Dendritic cell treated with granulocyte-macrophage colony-stimulating factor and Interleukin-4, amounts not matched to agents 40 ng/mL and 50 ng/mL, for 4 days (primary cell): ENCODE measurements around the gene ACVRL1.

Experiments
- H3K27ac Mint-ChIP-seq: one replicate; pipeline ENCODE4 v1.8.0; 2022; ENCODE audit warnings: mild to moderate bottlenecking, mixed read lengths
- H3K27me3 Mint-ChIP-seq: one replicate; pipeline ENCODE4 v1.8.0; 2022; ENCODE audit warnings: mild to moderate bottlenecking, mixed read lengths
- H3K36me3 Mint-ChIP-seq: one replicate; pipeline ENCODE4 v1.8.0; 2022; ENCODE audit warnings: low read depth, mixed read lengths
- H3K4me1 Mint-ChIP-seq: one replicate; pipeline ENCODE4 v1.8.0; 2022; ENCODE audit warnings: low read depth, mixed read lengths
- H3K4me3 Mint-ChIP-seq: one replicate; pipeline ENCODE4 v1.8.0; 2022; ENCODE audit warnings: mild to moderate bottlenecking, moderate library complexity, mixed read lengths
- H3K9me3 Mint-ChIP-seq: one replicate; pipeline ENCODE4 v1.8.0; 2022; ENCODE audit warnings: mixed read lengths
- intact Hi-C: fragments of 100-400 bp; cut with micrococcal nuclease; formaldehyde crosslinking; loops from one replicate; pipeline ENCODE4 v1.15.0; 2022

The ACVRL1 gene

DNA sequence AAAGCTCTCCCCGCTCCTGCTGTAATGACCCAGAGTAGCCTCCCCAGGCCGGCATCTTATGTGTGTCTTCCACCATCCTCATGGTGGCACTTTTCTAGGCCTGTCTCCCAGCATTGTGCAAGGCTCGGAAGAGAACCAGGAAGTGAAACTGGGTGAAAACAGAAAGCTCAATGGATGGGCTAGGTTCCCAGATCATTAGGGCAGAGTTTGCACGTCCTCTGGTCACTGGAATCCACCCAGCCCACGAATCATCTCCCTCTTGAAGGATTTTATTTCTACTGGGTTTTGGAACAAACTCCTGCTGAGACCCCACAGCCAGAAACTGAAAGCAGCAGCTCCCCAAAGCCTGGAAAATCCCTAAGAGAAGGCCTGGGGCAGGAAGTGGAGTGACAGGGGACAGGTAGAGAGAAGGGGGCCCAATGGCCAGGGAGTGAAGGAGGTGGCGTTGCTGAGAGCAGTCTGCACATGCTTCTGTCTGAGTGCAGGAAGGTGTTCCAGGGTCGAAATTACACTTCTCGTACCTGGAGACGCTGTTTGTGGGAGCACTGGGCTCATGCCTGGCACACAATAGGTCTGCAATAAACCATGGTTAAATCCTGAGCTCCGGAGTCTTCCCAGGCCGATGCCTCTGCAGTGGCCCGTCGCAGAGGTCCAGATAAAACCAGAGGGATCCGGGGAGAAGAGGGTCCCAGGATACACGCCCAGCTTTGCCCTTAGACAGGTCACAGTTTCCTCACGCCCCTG lies 15.6 kb downstream of the ACVRL1 start:
- Mint-ChIP-seq H3K9me3 (no peaks in the 10 kb centered on the region), H3K4me1 (peaks cover 48% of the 10 kb centered on the region), H3K4me3 (peak overlapping the region; percentile 14), H3K27ac (peak overlapping the region; percentile 71), H3K36me3 (peaks cover 6% of the 10 kb centered on the region), H3K27me3 (peaks cover 22% of the 10 kb centered on the region)
- intact Hi-C loops: loop anchor here (1.0 to 10.0 kb wide), 4 partner anchors 11 to 52 kb away; no protein-coding TSS in a partner anchor

DNA sequence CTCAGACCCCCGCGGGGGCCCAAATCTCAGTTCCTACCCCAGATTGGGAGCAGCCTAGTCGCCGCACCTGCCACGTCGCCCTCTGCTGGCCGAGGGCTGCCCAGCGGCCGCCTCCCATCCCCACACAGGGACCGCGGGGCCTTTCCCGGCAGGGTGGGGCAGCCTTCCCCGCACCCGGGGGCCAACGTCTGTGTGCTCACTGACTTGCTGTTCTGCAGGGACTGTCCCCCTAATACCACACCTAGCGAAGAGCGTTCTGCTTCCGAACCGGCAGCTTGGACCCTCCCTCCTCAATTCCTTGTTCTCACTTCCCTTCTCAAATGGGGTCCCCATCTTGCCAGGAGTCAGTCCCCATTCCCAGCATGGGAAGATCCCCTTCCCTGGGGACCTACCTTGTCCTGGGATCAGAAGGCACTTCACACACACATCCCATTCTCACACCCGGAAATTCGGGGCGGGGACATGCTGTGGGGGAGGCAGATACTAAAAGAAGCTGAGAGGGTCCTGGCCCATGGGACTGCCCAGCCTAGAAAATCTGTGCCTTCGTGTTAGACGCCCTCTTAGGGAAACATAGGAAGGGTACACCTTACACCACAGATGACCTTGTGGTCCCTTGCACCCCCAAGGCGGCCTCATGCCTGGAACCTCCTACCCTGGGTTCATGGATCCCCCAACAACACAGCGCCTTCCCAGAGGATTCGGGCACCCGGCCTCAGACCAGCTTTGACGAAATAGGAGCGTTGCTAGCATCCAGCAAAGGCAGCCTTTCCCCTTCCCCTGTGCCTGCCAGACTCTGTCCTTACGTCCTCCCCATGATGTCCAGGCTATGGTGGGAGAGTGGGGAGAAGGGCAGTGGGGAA lies 16.4 kb downstream of the ACVRL1 start:
- peak overlapping the region; percentile 71 for H3K27ac Mint-ChIP-seq
- peaks cover 48% of the 10 kb centered on the region for H3K4me1 Mint-ChIP-seq
- H3K9me3 Mint-ChIP-seq: no peaks in the 10 kb centered on the region
- peaks cover 6% of the 10 kb centered on the region for H3K36me3 Mint-ChIP-seq
- H3K4me3 Mint-ChIP-seq: peak overlapping the region; percentile 14
- intact Hi-C loops: loop anchor here (2.0 to 10.0 kb wide), 3 partner anchors 19 to 51 kb away; no protein-coding TSS in a partner anchor
- H3K27me3 Mint-ChIP-seq: peaks cover 22% of the 10 kb centered on the region

- intact Hi-C loops: loop anchor here (10.0 kb wide), 1 partner anchor 50 kb away; no protein-coding TSS in a partner anchor
- H3K4me3 Mint-ChIP-seq: no peak overlapping the region
- peaks cover 20% of the 10 kb centered on the region for H3K27me3 Mint-ChIP-seq
- H3K27ac Mint-ChIP-seq: no peak overlapping the region
- peaks cover 6% of the 10 kb centered on the region for H3K36me3 Mint-ChIP-seq
- H3K4me1 Mint-ChIP-seq: peaks cover 48% of the 10 kb centered on the region
- H3K9me3 Mint-ChIP-seq: no peaks in the 10 kb centered on the region
Measured at GRCh38 chr12:51924551-51925319, 17.4 kb downstream of the ACVRL1 start.

- Mint-ChIP-seq H3K9me3 (no peaks in the 10 kb centered on the region), H3K4me1 (peaks cover 48% of the 10 kb centered on the region), H3K4me3 (no peak overlapping the region), H3K36me3 (peaks cover 2% of the 10 kb centered on the region), H3K27me3 (peaks cover 19% of the 10 kb centered on the region), H3K27ac (peak overlapping the region; percentile 6)
- intact Hi-C loops: loop anchor here (10.0 kb wide), 1 partner anchor 49 kb away; no protein-coding TSS in a partner anchor
Measured at GRCh38 chr12:51925346-51926063, 18.2 kb downstream of the ACVRL1 start.

DNA sequence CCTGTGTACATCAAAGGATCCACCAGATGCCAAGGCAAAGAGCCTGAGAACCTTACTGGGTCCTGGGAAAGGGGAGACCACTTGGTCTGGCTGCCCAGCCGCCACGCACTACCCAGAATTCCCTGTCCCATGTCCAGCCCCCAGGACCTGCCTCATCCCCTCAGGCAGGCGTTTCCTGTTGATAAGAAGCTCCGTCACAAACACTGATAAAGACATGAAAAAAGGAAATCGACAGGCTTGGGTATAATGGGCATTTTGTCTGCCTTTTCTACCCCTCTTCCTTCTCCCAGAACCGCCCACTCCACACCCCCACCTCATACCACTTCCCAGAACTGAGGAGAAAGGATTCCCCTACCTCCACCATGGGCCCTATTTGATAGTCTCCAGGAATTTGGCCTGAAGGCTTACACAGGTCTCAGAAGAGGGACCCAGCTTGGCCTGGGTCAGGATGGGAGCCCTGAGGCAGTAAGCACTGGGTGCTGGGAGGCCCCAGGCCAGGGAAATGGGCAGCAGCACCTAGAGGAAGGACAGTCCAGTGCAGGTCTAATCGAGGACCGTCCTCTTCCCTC lies 18.8 kb downstream of the ACVRL1 start:
- H3K9me3 Mint-ChIP-seq: no peaks in the 10 kb centered on the region
- peaks cover 19% of the 10 kb centered on the region for H3K27me3 Mint-ChIP-seq
- H3K4me3 Mint-ChIP-seq: no peak overlapping the region
- H3K27ac Mint-ChIP-seq: peak overlapping the region; percentile 6
- intact Hi-C loops: loop anchor here (10.0 kb wide), 1 partner anchor 49 kb away; no protein-coding TSS in a partner anchor
- H3K36me3 Mint-ChIP-seq: no peaks in the 10 kb centered on the region
- peaks cover 47% of the 10 kb centered on the region for H3K4me1 Mint-ChIP-seq

GRCh38 chr12:51926718-51927117 lies 19.4 kb downstream of the ACVRL1 start:
- Mint-ChIP-seq H3K9me3 (no peaks in the 10 kb centered on the region), H3K4me3 (no peak overlapping the region), H3K27ac (no peak overlapping the region), H3K27me3 (peaks cover 17% of the 10 kb centered on the region), H3K36me3 (no peaks in the 10 kb centered on the region), H3K4me1 (peaks cover 43% of the 10 kb centered on the region)
- intact Hi-C loops: loop anchor here (10.0 kb wide), 1 partner anchor 48 kb away; no protein-coding TSS in a partner anchor

- intact Hi-C loops: no loop called here
- Mint-ChIP-seq H3K4me3 (no peak overlapping the region), H3K4me1 (peaks cover 14% of the 10 kb centered on the region), H3K36me3 (no peaks in the 10 kb centered on the region), H3K27me3 (peaks cover 10% of the 10 kb centered on the region), H3K27ac (no peak overlapping the region), H3K9me3 (no peaks in the 10 kb centered on the region)
Measured at GRCh38 chr12:51932218-51933076, 25.1 kb downstream of the ACVRL1 start.

DNA sequence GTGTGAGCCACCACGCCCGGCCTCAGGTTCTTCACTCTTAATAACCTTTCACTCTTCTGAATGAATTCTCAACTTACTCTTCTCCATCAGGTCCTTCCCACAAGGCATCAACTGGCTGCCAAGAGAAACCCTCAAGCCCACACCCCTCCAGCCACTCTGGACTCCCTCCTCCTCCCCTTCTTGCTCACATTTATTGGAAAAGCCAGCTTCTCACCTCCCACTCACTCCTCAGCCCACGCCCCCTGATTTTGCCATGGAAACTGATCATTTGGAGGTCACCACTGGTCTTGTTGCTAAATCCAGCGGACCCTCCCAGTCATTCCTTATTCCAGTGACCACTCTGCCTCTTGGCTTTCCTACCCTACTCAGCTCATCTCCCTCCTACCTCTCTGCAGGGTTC lies 26.8 kb downstream of the ACVRL1 start:
- Mint-ChIP-seq H3K27ac (no peak overlapping the region), H3K9me3 (no peaks in the 10 kb centered on the region), H3K36me3 (no peaks in the 10 kb centered on the region), H3K4me1 (peaks cover 14% of the 10 kb centered on the region), H3K27me3 (peaks cover 10% of the 10 kb centered on the region), H3K4me3 (no peak overlapping the region)
- intact Hi-C loops: no loop called here

- Mint-ChIP-seq H3K36me3 (no peaks in the 10 kb centered on the region), H3K27ac (no peak overlapping the region), H3K27me3 (peaks cover 17% of the 10 kb centered on the region), H3K4me1 (peaks cover 21% of the 10 kb centered on the region), H3K4me3 (no peak overlapping the region), H3K9me3 (no peaks in the 10 kb centered on the region)
- intact Hi-C loops: no loop called here
Measured at GRCh38 chr12:51937926-51938325, 30.6 kb downstream of the ACVRL1 start.

DNA sequence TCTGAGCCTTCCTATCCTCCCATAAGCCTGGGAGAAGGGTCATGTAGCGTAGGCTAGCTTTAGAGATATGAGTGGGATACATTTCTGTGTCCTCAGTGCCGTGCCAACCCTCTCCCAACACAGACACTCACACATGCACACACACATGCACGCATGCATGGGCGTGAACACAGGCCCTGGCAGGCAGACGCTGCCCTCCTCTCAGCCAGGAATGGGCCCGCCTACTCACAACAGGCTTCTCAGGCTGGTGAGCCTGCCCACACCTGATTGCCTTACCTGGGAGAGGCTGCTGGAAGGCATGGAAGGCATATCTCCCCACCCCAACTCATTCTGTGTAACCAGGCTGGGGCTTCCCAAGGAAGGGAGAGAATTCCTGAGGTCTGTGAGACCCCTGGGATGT lies 31.4 kb downstream of the ACVRL1 start:
- H3K27me3 Mint-ChIP-seq: peaks cover 17% of the 10 kb centered on the region
- no peaks in the 10 kb centered on the region for H3K36me3 Mint-ChIP-seq
- peaks cover 1% of the 10 kb centered on the region for H3K9me3 Mint-ChIP-seq
- H3K4me3 Mint-ChIP-seq: no peak overlapping the region
- intact Hi-C loops: no loop called here
- H3K27ac Mint-ChIP-seq: no peak overlapping the region
- H3K4me1 Mint-ChIP-seq: peaks cover 21% of the 10 kb centered on the region

- Mint-ChIP-seq H3K4me3 (no peak overlapping the region), H3K27me3 (peaks cover 10% of the 10 kb centered on the region), H3K36me3 (peaks cover 7% of the 10 kb centered on the region), H3K4me1 (peaks cover 7% of the 10 kb centered on the region), H3K9me3 (peaks cover 19% of the 10 kb centered on the region), H3K27ac (no peak overlapping the region)
- intact Hi-C loops: no loop called here
Measured at GRCh38 chr12:51941011-51941581, 33.8 kb downstream of the ACVRL1 start.

DNA sequence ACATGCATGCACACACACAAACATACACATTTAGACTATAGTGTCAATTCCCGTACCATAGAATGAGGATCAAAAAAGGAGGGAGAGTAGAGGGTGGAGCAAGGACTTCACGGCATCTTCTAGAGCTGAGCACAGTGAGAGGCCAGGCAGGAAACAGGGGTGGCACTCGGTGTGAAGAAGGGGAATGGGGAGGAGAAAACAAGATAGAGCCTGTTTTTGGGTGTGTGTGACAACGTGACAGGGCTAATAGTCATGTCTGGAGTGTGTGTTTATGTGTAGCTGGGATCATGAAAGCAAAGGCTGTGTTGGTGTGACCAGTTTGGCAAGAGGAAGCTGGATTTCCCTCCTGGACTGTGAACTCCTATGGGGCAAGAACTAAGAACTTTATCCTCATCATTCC lies 34.3 kb downstream of the ACVRL1 start:
- Mint-ChIP-seq H3K9me3 (peaks cover 19% of the 10 kb centered on the region), H3K27ac (no peak overlapping the region), H3K4me3 (no peak overlapping the region), H3K4me1 (peaks cover 7% of the 10 kb centered on the region), H3K36me3 (peaks cover 7% of the 10 kb centered on the region), H3K27me3 (peaks cover 11% of the 10 kb centered on the region)
- intact Hi-C loops: no loop called here
